ENCODE results near the gene EVA1A. TPM values are rescaled to one million over a fixed set of nuclear protein-coding genes. Genes with fewer than 3 reads are reported as not detected.
"Not testable (repeated sequence)": the region's sequence is repeated elsewhere in the genome, so short reads cannot be mapped to it uniquely, and the experiment has no call there.

Gene EVA1A
- total RNA-seq, 4 donors from 2014 or later = 1.3 to 1.6 TPM; not detected in 2

DNA sequence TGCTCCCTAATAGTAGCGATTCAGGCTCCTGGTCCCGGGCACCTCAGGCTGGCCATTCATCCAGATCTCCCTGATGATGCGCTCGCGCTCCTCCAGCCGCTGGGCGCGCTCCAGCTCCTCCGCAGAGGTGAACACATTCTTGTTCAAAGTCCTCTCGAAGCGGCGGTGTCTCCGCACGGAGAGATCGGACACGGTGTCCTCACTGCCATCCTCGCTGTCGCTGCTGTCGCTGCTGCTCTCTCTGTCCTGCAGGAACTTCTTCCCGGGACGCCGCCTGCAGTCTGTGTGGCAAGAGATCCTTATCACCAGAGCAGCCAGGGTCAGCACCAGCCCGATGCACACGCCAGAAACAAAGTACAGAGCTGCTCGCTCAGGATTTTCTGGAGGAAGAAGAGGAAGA is 67.5 kb downstream of the EVA1A start:
- no peak for DNase-seq (ENCODE audit: low spot score in 2 of 2)
- no peak overlapping the region for H3K4me3 ChIP-seq
- no peak overlapping the region for H3K27ac ChIP-seq
- TF ChIP-seq, protein P1, sequence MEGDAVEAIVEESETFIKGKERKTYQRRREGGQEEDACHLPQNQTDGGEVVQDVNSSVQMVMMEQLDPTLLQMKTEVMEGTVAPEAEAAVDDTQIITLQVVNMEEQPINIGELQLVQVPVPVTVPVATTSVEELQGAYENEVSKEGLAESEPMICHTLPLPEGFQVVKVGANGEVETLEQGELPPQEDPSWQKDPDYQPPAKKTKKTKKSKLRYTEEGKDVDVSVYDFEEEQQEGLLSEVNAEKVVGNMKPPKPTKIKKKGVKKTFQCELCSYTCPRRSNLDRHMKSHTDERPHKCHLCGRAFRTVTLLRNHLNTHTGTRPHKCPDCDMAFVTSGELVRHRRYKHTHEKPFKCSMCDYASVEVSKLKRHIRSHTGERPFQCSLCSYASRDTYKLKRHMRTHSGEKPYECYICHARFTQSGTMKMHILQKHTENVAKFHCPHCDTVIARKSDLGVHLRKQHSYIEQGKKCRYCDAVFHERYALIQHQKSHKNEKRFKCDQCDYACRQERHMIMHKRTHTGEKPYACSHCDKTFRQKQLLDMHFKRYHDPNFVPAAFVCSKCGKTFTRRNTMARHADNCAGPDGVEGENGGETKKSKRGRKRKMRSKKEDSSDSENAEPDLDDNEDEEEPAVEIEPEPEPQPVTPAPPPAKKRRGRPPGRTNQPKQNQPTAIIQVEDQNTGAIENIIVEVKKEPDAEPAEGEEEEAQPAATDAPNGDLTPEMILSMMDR (IDR thresholded peaks at IDR 0.05) = no peak
- no peak for TF ChIP-seq POLR2A (IDR thresholded peaks at IDR 0.05)
- no peak for TF ChIP-seq EP300 (IDR thresholded peaks at IDR 0.05)
- H3K27me3 ChIP-seq = no peaks in the 10 kb centered on the region
- H3K9me3 ChIP-seq = no peaks in the 10 kb centered on the region
- H3K36me3 ChIP-seq = no peaks in the 10 kb centered on the region
- H3K4me1 ChIP-seq = no peaks in the 10 kb centered on the region
- WGBS, 2 donors = 92 to 96% methylated on average over 25 of the region's 25 CpGs

DNA sequence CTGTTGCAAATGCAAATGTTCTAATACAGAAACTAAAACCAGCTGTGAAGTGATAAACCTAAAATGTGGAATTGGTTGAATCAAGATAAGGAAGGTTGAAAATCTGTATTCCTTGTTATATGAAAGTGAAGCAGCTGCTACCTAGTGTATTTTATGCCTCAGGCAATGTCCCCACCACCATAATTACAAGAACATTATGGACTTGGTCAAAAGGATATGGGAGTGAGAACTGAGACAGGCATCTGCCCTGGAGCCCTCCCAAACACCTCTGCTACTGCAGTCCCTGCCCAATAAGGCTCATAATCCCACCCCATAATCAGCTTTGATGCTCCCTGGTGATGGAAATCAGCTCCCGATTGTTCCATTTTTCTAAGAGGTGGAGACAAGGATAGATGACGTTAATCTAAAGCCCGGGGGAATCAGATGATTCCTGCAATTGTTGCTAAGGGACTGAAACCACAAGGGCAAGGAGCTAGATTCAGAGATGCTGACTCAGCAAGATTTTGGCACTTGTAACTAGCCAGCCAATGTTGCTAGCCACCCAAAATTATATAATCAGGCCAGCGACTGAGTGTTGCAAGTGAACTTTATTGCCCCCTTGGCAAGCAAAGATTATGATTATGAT is 69.5 kb downstream of the EVA1A start:
- no peak for DNase-seq (ENCODE audit: low spot score in 2 of 2)
- Histone ChIP-seq H3K36me3 (no peaks in the 10 kb centered on the region), H3K27ac (no peak overlapping the region), H3K27me3 (no peaks in the 10 kb centered on the region), H3K9me3 (no peaks in the 10 kb centered on the region), H3K4me1 (no peaks in the 10 kb centered on the region), H3K4me3 (no peak overlapping the region)
- WGBS, 2 donors = 77% methylated on average over 4 of the region's 4 CpGs
- TF ChIP-seq, protein P1 (IDR thresholded peaks at IDR 0.05) = no peak
- no peak for TF ChIP-seq EP300 (IDR thresholded peaks at IDR 0.05)
- no peak for TF ChIP-seq POLR2A (IDR thresholded peaks at IDR 0.05)

DNA sequence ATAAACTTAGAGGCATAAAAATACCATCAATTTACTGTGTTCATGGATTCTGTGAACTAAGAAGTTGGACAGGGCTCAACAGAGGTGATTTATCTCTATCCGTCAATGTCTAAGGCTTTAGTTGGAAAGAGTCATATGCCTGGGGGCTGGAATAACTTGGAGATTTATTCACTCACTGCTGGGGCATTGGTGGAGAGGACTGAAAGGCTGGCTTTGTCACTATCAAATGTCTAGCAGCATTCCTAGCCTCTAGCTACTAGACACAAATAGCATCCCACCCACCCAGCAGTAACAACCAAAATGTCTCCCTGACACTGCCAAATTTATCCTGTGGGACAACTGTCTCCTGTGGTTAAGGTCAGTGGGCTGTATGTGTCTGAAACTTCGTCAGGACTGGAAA is 71.0 kb downstream of the EVA1A start:
- DNase-seq (ENCODE audit: low spot score in 2 of 2) = no peak
- H3K9me3 ChIP-seq = no peaks in the 10 kb centered on the region
- no peaks in the 10 kb centered on the region for H3K27me3 ChIP-seq
- TF ChIP-seq POLR2A (IDR thresholded peaks at IDR 0.05) = no peak
- no peak for TF ChIP-seq EP300 (IDR thresholded peaks at IDR 0.05)
- TF ChIP-seq, protein P1 (IDR thresholded peaks at IDR 0.05) = no peak
- H3K4me3 ChIP-seq = no peak overlapping the region
- no peaks in the 10 kb centered on the region for H3K4me1 ChIP-seq
- H3K36me3 ChIP-seq = no peaks in the 10 kb centered on the region
- no peak overlapping the region for H3K27ac ChIP-seq
- 50 to 55% methylated on average over 2 of the region's 2 CpGs for WGBS, 2 donors

DNA sequence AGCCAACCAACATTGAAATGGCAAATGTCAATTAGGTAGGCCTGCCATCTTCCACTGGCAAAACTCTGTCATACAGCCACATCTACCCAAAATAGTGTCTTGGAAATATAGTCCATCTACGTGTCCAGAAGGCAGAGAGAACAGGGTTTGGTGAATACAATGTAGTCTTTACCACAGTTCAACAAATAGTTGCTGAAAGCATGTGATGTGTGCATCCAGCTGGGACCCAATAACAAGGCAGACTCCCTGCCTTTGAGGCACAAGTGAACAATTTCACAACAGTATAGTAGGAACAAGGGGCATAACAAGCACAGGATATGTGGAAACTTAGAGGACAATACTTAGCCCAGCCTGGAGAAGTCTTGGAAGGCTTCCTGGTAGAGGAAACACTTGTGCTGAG is 72.6 kb downstream of the EVA1A start:
- DNase-seq (ENCODE audit: low spot score in 2 of 2) = no peak
- no peaks in the 10 kb centered on the region for H3K27me3 ChIP-seq
- no peaks in the 10 kb centered on the region for H3K36me3 ChIP-seq
- no peak overlapping the region for H3K27ac ChIP-seq
- TF ChIP-seq EP300 (IDR thresholded peaks at IDR 0.05) (no peak), POLR2A (IDR thresholded peaks at IDR 0.05) (no peak)
- TF ChIP-seq, protein P1 (IDR thresholded peaks at IDR 0.05) = no peak
- H3K4me1 ChIP-seq = no peaks in the 10 kb centered on the region
- 82 to 88% methylated on average over 1 of the region's 1 CpG for WGBS, 2 donors
- H3K4me3 ChIP-seq = no peak overlapping the region
- no peaks in the 10 kb centered on the region for H3K9me3 ChIP-seq

DNA sequence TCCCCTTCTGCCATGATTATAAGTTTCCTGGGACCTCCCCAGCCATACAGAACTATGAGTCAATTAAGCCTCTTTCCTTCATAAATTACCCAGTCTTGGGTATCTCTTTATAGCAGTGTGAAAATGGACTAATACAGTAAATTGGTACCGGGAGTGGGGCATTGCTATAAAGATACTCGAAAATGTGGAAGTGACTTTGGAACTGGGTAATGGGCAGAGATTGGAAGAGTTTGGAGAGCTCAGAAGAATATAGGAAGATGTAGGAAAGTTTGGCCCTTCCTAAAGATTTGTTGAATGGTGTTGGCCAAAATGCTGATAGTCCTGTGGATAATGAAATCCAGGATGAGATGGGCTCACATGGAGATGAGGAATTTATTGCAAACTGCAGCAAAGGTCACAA is 74.0 kb downstream of the EVA1A start:
- not testable (repeated sequence) for H3K9me3 ChIP-seq

DNA sequence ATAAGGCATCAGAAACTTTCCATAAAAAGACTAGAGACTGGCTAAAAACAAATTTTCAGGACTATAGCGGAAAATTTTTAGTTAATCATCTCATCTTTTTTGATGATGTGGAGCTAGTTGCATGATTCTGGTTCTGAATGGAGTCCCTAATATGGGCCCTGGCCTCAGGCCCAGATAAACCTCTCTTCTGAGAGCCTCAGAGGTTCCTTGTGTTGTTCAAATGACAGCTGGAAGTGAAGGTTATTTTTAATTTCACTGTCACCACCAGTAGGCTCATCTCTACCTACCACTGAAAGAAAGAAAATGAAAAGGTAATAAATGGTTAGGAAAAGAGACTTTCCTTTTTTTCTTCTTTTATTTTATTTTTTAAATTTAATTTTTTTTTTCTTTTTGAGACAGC is 75.9 kb downstream of the EVA1A start:
- Histone ChIP-seq H3K27me3 (no peaks in the 10 kb centered on the region), H3K27ac (no peak overlapping the region), H3K4me3 (no peak overlapping the region), H3K36me3 (no peaks in the 10 kb centered on the region), H3K4me1 (no peaks in the 10 kb centered on the region), H3K9me3 (no peaks in the 10 kb centered on the region)
- 83 to 91% methylated on average over 1 of the region's 1 CpG for WGBS, 2 donors
- TF ChIP-seq, protein P1 (IDR thresholded peaks at IDR 0.05) = no peak
- TF ChIP-seq EP300 (IDR thresholded peaks at IDR 0.05) (no peak), POLR2A (IDR thresholded peaks at IDR 0.05) (no peak)
- no peak for DNase-seq (ENCODE audit: low spot score in 2 of 2)

More for the DNA sequence above, 74.0 kb downstream of the EVA1A start:
- H3K27ac ChIP-seq; H3K4me1 ChIP-seq; H3K27me3 ChIP-seq; H3K4me3 ChIP-seq; DNase-seq (ENCODE audit: low spot score in 2 of 2); H3K36me3 ChIP-seq: not testable (repeated sequence)
- WGBS, 2 donors = 94% methylated on average over 2 of the region's 2 CpGs

All from tibial nerve (tissue), 4 donors.